Measurements from ENCODE around the gene TCEA2. TPM values are rescaled to one million over a fixed set of nuclear protein-coding genes. Genes with fewer than 3 reads are reported as not detected.

The TCEA2 gene
- total RNA-seq, 4 donors from 2014 or later: 5.6 to 94.3 (median 14.8) TPM

- Histone ChIP-seq H3K9me3 (no peaks in the 10 kb centered on the region), H3K27me3 (peaks cover 10% of the 10 kb centered on the region), H3K4me3 (no peak overlapping the region), H3K4me1 (peaks cover 9 to 16% (median 12%) of the 10 kb centered on the region in 4 donors), H3K27ac (no peak overlapping the region), H3K36me3 (no peaks in the 10 kb centered on the region)
- no peak for TF ChIP-seq CTCF (IDR thresholded peaks at IDR 0.05)
- in situ Hi-C loops (cut with MboI; ENCODE audit: low pct_ligation_motif_present in 1 of 4, low pct_unique_long_range_greater_than_20kb in 1 of 4, low sequenced_read_pairs in 3 of 4) (no loop called here), intact Hi-C loops (cut with DNase I; ENCODE audit: low total_unique reads) (no loop called here)
- DNase-seq: no peak
- 80 to 85% methylated on average over 2 to 28 of the region's 28 CpGs for WGBS, 2 donors (ENCODE audit: low coverage in 1 of 2)
These were observed 11.3 kb downstream of the TCEA2 start for GRCh38 chr20:64074184-64074789.

- intact Hi-C loops (cut with DNase I; ENCODE audit: low total_unique reads) (no loop called here), in situ Hi-C loops (cut with MboI; ENCODE audit: low pct_ligation_motif_present in 1 of 4, low pct_unique_long_range_greater_than_20kb in 1 of 4, low sequenced_read_pairs in 3 of 4) (no loop called here)
- H3K27me3 ChIP-seq: peaks cover 13% of the 10 kb centered on the region
- no peaks in the 10 kb centered on the region for H3K36me3 ChIP-seq
- H3K9me3 ChIP-seq: no peaks in the 10 kb centered on the region
- H3K4me3 ChIP-seq: no peak overlapping the region
- DNase-seq: no peak
- TF ChIP-seq POLR2A (IDR thresholded peaks at IDR 0.05): no peak
- TF ChIP-seq POLR2AphosphoS5 (IDR thresholded peaks at IDR 0.05): no peak
- TF ChIP-seq CTCF (IDR thresholded peaks at IDR 0.05): no peak
- TF ChIP-seq EP300 (IDR thresholded peaks at IDR 0.05; ENCODE audit: low read depth): no peak
- WGBS, 2 donors (ENCODE audit: low coverage in 1 of 2): 83% methylated on average over 7 of the region's 8 CpGs; no CpG with 5 or more reads in 1 of the 2 donors
- H3K27ac ChIP-seq: no peak overlapping the region
- peaks cover 9 to 19% (median 15%) of the 10 kb centered on the region in 4 donors for H3K4me1 ChIP-seq
These were observed 12.0 kb downstream of the TCEA2 start for GRCh38 chr20:64074963-64075362.

- H3K36me3 ChIP-seq: no peaks in the 10 kb centered on the region
- peaks cover 13% of the 10 kb centered on the region for H3K27me3 ChIP-seq
- WGBS, 2 donors (ENCODE audit: low coverage in 1 of 2): 88% methylated on average over 12 of the region's 12 CpGs; no CpG with 5 or more reads in 1 of the 2 donors
- H3K9me3 ChIP-seq: no peaks in the 10 kb centered on the region
- no peak overlapping the region for H3K4me3 ChIP-seq
- intact Hi-C loops (cut with DNase I; ENCODE audit: low total_unique reads) (no loop called here), in situ Hi-C loops (cut with MboI; ENCODE audit: low pct_ligation_motif_present in 1 of 4, low pct_unique_long_range_greater_than_20kb in 1 of 4, low sequenced_read_pairs in 3 of 4) (no loop called here)
- DNase-seq: no peak
- peaks cover 9 to 19% (median 15%) of the 10 kb centered on the region in 4 donors for H3K4me1 ChIP-seq
- TF ChIP-seq POLR2A (IDR thresholded peaks at IDR 0.05): no peak
- no peak for TF ChIP-seq CTCF (IDR thresholded peaks at IDR 0.05)
- no peak for TF ChIP-seq EP300 (IDR thresholded peaks at IDR 0.05; ENCODE audit: low read depth)
- no peak for TF ChIP-seq POLR2AphosphoS5 (IDR thresholded peaks at IDR 0.05)
- H3K27ac ChIP-seq: no peak overlapping the region
These were observed 12.6 kb downstream of the TCEA2 start for GRCh38 chr20:64075556-64075955.

GRCh38 chr20:64076061-64076997 is 13.3 kb downstream of the TCEA2 start:
- TF ChIP-seq POLR2AphosphoS5 (IDR thresholded peaks at IDR 0.05) (no peak), CTCF (IDR thresholded peaks at IDR 0.05) (no peak), POLR2A (IDR thresholded peaks at IDR 0.05) (no peak), EP300 (IDR thresholded peaks at IDR 0.05; ENCODE audit: low read depth) (no peak)
- no peak for DNase-seq
- Histone ChIP-seq H3K27ac (peak overlapping the region; percentile 59 to 78 (median 76)), H3K4me1 (peaks cover 9 to 19% (median 15%) of the 10 kb centered on the region in 4 donors), H3K27me3 (peaks cover 20% of the 10 kb centered on the region), H3K4me3 (peak overlapping the region in 1 of 4 donors; percentile 84), H3K36me3 (no peaks in the 10 kb centered on the region), H3K9me3 (no peaks in the 10 kb centered on the region)
- WGBS, 2 donors (ENCODE audit: low coverage in 1 of 2): 79 to 91% methylated on average over 3 to 16 of the region's 22 CpGs
- in situ Hi-C loops (cut with MboI; ENCODE audit: low pct_ligation_motif_present in 1 of 4, low pct_unique_long_range_greater_than_20kb in 1 of 4, low sequenced_read_pairs in 3 of 4): no loop called here
- intact Hi-C loops (cut with DNase I; ENCODE audit: low total_unique reads): no loop called here
